Ovary (tissue), 9 donors: ENCODE results near the gene TTC1. TPM values are rescaled to one million over a fixed set of nuclear protein-coding genes. Genes with fewer than 3 reads are reported as not detected.

ENCODE experiments used
- DNase-seq, 5 donors: peaks; one replicate each; pipeline ENCODE4 v3.0.0-alpha.2; 2019 to 2020
- H3K27ac ChIP-seq, 2 donors: fragments of 200-600 bp; one replicate each; pipeline versions ENCODE4 v1.5.1 to v1.8.0; 2019 to 2022
- H3K27me3 ChIP-seq: fragments of 200-600 bp; one replicate; pipeline ENCODE4 v1.8.0; 2022
- H3K36me3 ChIP-seq: fragments of 200-600 bp; sonication (generic); one replicate; pipeline ENCODE4 v1.5.1; 2019
- H3K4me1 ChIP-seq: one replicate; pipeline ENCODE4 v1.8.1; 2013; ENCODE audit warnings: mild to moderate bottlenecking, moderate library complexity; ENCODE audit not compliant: insufficient read depth
- H3K4me3 ChIP-seq: fragments of 200-600 bp; sonication (generic); one replicate; pipeline ENCODE4 v1.5.1; 2017
- H3K9me3 ChIP-seq, 2 donors: fragments of 200-600 bp in 1 of 2; sonication (generic) in 1 of 2; one replicate each; pipeline versions ENCODE4 v1.5.1 to v1.8.1; 2013 to 2019; ENCODE audit warnings: mild to moderate bottlenecking in 1 of 2, moderate library complexity in 1 of 2
- EP300 ChIP-seq: sonication (generic); formaldehyde crosslinking; IDR thresholded peaks from one replicate; pipeline ENCODE4 v1.6.1; 2017; ENCODE audit warnings: antibody characterized with exemption
- POLR2A ChIP-seq: fragments of 450-650 bp; IDR thresholded peaks from one replicate; pipeline ENCODE4 v1.6.1; 2017; ENCODE audit warnings: antibody characterized with exemption, mild to moderate bottlenecking, moderate library complexity
- WGBS, 3 donors: extraction: QIAGEN DNeasy Blood & Tissue Kit in 1 of 3; methylation state at CpG; one replicate each; pipeline versions ENCODE4 v1.1.5 to v1.1.7; 2013 to 2017; 5-methylcytosine and 5-hydroxymethylcytosine counted together
- intact Hi-C, 4 donors: fragments of 100-400 bp; cut with DNase I; formaldehyde crosslinking; loops; one replicate each; pipeline versions ENCODE4 v1.11.0 to v1.15.1; 2022 to 2023
- polyA plus RNA-seq, 2 donors: library from polyadenylated mRNA; stranded (reverse); fragments of 200-250 nt in 1 of 2; fragments of 350-450 nt in 1 of 2; fragmentation: Illumina TruSeq in 1 of 2; extraction: RNeasy Lipid Tissue Mini Kit (QIAGEN cat#74804) in 1 of 2; gene quantifications; one replicate each; pipeline ENCODE4 v1.2.3, GENCODE V29; 2013 to 2014
- total RNA-seq, 7 donors: library from RNA; depleted of rRNA in 2 of 7; stranded (reverse); fragments of >200 nt in 2 of 7; fragmentation: NEBNext Ultra II Directional in 3 of 7; extraction: Animal tissue kit (Norgen Biotek cat#: 25700) in 3 of 7; gene quantifications; one replicate each; pipeline versions ENCODE4 v1.1.0 to v1.2.4, GENCODE V29; 2016 to 2023
- TF ChIP-seq, protein P1 (sequence below), 3 donors: fragments of 450-650 bp in 2 of 3; fragments of 200-600 bp in 1 of 3; IDR thresholded peaks; one replicate each; pipeline versions ENCODE4 v1.5.1 to v1.8.0; 2016 to 2022; ENCODE audit warnings: antibody characterized with exemption in 3 of 3, mild to moderate bottlenecking in 1 of 3
- donor health status: DM: no; HTN: no; CAD: no; lungs with moderate emphysema.
- donor health status: DM: no; HTN: no; CAD: no.
- donor health status: Bipolar disorder and iron deficiency.
- donor health status: DM: yes; HTN: yes; CAD: no.
- donor health status: DM: no; HTN: no; CAD: no.
- donor health status: DM: yes; HTN: yes; CAD: no.

TTC1 gene
- total and polyA plus RNA-seq, 9 donors, result 21.9 to 99.5 (median 37.2) TPM

DNA sequence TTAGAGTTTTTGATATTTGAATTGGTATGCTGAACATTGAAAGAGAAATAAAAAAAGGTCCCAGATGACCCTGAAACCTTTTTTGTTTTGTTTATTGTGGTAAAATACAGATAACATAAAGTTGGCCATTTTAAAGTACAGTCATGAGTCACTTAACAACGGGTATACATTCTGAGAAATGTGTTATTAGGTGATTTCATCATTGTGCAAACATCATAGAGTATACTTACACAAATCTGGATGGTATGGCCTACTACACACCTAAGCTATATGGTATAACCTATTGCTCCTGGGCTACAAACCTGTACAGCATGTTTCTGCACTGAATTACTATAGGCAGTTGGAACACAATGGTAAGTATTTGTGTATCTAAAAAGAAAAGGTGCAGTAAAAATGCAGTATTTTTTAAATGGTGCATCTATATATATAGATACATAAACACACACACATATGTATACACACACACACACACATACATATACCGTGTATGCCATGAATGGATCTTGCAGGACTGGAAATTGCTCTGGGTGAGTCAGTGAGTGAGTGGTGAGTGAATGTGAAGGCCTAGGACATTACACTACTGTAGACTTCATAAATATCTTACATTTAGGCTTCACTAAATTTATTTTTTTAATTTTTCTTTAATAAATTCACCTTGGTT is 31.0 kb downstream of the TTC1 start:
- no peak for DNase-seq
- WGBS, 3 donors, result 56 to 68% (median 65%) methylated on average over 2 of the region's 2 CpGs

DNA sequence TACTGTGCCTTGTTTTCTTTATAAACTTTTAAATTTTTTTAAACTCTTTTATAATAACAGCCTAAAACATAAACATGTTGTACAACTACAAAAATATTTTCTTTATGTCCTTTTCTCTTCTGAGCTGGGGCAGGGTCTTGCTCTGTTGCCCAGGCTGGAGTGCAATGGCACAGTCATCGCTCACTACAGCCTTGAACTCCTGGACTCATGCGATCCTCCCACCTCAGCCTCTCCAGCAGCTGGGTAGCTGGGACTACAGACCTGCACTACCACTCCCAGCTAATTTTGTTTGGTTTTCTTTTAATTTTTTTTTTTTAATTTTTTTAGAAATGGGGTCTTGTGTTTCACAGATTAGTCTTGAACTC is 31.5 kb downstream of the TTC1 start:
- intact Hi-C loops, result no loop called here
- Histone ChIP-seq H3K4me3 (no peak overlapping the region), H3K36me3 (no peaks in the 10 kb centered on the region), H3K9me3 (no peaks in the 10 kb centered on the region), H3K27ac (no peak overlapping the region), H3K4me1 (no peaks in the 10 kb centered on the region), H3K27me3 (no peaks in the 10 kb centered on the region)
- no peak for DNase-seq
- no peak for TF ChIP-seq POLR2A
- TF ChIP-seq, protein P1, sequence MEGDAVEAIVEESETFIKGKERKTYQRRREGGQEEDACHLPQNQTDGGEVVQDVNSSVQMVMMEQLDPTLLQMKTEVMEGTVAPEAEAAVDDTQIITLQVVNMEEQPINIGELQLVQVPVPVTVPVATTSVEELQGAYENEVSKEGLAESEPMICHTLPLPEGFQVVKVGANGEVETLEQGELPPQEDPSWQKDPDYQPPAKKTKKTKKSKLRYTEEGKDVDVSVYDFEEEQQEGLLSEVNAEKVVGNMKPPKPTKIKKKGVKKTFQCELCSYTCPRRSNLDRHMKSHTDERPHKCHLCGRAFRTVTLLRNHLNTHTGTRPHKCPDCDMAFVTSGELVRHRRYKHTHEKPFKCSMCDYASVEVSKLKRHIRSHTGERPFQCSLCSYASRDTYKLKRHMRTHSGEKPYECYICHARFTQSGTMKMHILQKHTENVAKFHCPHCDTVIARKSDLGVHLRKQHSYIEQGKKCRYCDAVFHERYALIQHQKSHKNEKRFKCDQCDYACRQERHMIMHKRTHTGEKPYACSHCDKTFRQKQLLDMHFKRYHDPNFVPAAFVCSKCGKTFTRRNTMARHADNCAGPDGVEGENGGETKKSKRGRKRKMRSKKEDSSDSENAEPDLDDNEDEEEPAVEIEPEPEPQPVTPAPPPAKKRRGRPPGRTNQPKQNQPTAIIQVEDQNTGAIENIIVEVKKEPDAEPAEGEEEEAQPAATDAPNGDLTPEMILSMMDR (IDR thresholded peaks at IDR 0.05), result no peak
- no peak for TF ChIP-seq EP300
- 86 to 96% (median 93%) methylated on average over 2 of the region's 2 CpGs for WGBS, 3 donors

More for the DNA sequence above, 31.0 kb downstream of the TTC1 start:
- intact Hi-C loops, result no loop called here
- TF ChIP-seq EP300 (no peak), POLR2A (no peak)
- TF ChIP-seq, protein P1 (IDR thresholded peaks at IDR 0.05), result no peak
- Histone ChIP-seq H3K4me3 (no peak overlapping the region), H3K4me1 (no peaks in the 10 kb centered on the region), H3K27me3 (no peaks in the 10 kb centered on the region), H3K36me3 (no peaks in the 10 kb centered on the region), H3K27ac (no peak overlapping the region), H3K9me3 (no peaks in the 10 kb centered on the region)

DNA sequence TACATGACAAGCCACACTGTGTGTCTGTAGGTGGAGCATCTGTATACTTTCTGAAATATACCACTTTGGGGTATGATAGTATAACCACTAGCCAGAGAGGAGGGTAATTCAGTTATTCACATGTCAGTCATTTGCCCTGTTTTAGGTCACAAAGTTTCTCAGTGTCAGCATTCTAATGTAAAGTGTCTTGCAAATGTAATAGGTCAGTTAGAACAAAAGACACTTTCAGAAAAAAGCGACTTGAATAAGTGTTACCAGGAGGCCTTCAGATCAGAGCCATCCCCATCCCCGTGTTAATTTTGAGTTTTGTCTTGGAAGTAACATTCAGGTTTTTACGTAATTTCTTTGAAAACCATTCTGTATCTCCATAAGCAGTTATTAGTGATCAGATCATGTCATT is 33.7 kb downstream of the TTC1 start:
- H3K9me3 ChIP-seq, result no peaks in the 10 kb centered on the region
- TF ChIP-seq, protein P1 (IDR thresholded peaks at IDR 0.05), result no peak
- TF ChIP-seq EP300 (no peak), POLR2A (no peak)
- intact Hi-C loops, result no loop called here
- H3K4me3 ChIP-seq, result no peak overlapping the region
- no peaks in the 10 kb centered on the region for H3K4me1 ChIP-seq
- DNase-seq, result no peak
- no peak overlapping the region for H3K27ac ChIP-seq
- H3K36me3 ChIP-seq, result no peaks in the 10 kb centered on the region
- WGBS, 3 donors, result 74 to 83% (median 82%) methylated on average over 3 of the region's 3 CpGs
- H3K27me3 ChIP-seq, result no peaks in the 10 kb centered on the region

DNA sequence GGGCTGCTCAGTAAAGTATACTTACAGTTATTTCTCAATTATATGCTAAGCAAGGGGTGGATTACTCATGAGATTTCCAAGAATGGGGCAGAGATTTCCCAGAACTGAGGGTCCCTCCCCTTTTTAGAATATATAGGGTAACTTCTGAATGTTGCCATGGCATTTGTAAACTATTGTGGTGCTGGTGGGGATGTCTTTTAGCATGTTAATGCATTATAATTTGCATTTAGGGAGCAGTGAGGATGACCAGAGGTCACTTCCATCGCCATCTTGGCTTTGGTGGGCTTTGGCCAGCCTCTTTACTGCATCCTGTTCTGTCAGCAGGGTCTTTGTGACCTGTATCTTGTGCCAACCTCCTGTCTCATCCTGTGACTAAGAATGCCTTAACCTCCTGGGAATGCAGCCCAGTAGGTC is 35.5 kb downstream of the TTC1 start:
- Histone ChIP-seq H3K9me3 (no peaks in the 10 kb centered on the region), H3K4me1 (no peaks in the 10 kb centered on the region), H3K27ac (no peak overlapping the region), H3K36me3 (no peaks in the 10 kb centered on the region), H3K27me3 (no peaks in the 10 kb centered on the region), H3K4me3 (no peak overlapping the region)
- DNase-seq, result no peak
- intact Hi-C loops, result no loop called here
- 89 to 100% (median 95%) methylated on average over 1 of the region's 1 CpG for WGBS, 3 donors
- TF ChIP-seq EP300 (no peak), POLR2A (no peak)
- TF ChIP-seq, protein P1 (IDR thresholded peaks at IDR 0.05), result no peak
